Fibroblast of the aortic adventitia (primary cell): ENCODE data around the gene NAV2. TPM values are rescaled to one million over a fixed set of nuclear protein-coding genes. Genes with fewer than 3 reads are reported as not detected.

Source experiments
- DNase-seq: peaks from one replicate; pipeline ENCODE4 v3.0.0-alpha.2; 2010; ENCODE audit warnings: low read depth
- H3K4me3 ChIP-seq: 2 replicates; pipeline ENCODE4 v1.5.1; 2011; ENCODE audit warnings: low read depth, mild to moderate bottlenecking, control low read depth, low read length, moderate library complexity
- CTCF ChIP-seq: IDR thresholded peaks from 2 replicates; pipeline ENCODE4 v1.5.1; 2011; ENCODE audit warnings: mild to moderate bottlenecking, low read length, control low read depth, inconsistent platforms; ENCODE audit not compliant: insufficient read depth
- total RNA-seq: library from RNA; depleted of rRNA; stranded (reverse); fragments of >200 nt; gene quantifications from 2 replicates; pipeline ENCODE4 v1.2.3, GENCODE V29; 2012; ENCODE audit warnings: low replicate concordance

Gene NAV2
- total RNA-seq, 1 donor: 44.6 TPM

- H3K4me3 ChIP-seq: no peak overlapping the region
- no peak for TF ChIP-seq CTCF
- no peak for DNase-seq
These were observed 397.3 kb downstream of the NAV2 start for GRCh38 chr11:20109731-20110445.

- H3K4me3 ChIP-seq: no peak overlapping the region
- DNase-seq: peak; percentile 86
- TF ChIP-seq CTCF: peak; percentile 95
These were observed 398.5 kb downstream of the NAV2 start for GRCh38 chr11:20110908-20111669.

GRCh38 chr11:20111871-20112270 lies 399.2 kb downstream of the NAV2 start:
- no peak overlapping the region for H3K4me3 ChIP-seq
- DNase-seq: peak; percentile 58
- no peak for TF ChIP-seq CTCF

- H3K4me3 ChIP-seq: no peak overlapping the region
- DNase-seq: peak; percentile 95
- no peak for TF ChIP-seq CTCF
These were observed 399.9 kb downstream of the NAV2 start for GRCh38 chr11:20112291-20113148.

- H3K4me3 ChIP-seq: no peak overlapping the region
- TF ChIP-seq CTCF: no peak
- peak; percentile 32 for DNase-seq
These were observed 400.5 kb downstream of the NAV2 start for GRCh38 chr11:20113149-20113438.

- no peak for DNase-seq
- H3K4me3 ChIP-seq: no peak overlapping the region
- TF ChIP-seq CTCF: no peak
These were observed 402.0 kb downstream of the NAV2 start for GRCh38 chr11:20114588-20114987.
